ENCODE data around the gene TRAF3IP3. TPM values are rescaled to one million over a fixed set of nuclear protein-coding genes. Genes with fewer than 3 reads are reported as not detected.

Gene TRAF3IP3
- total RNA-seq, 1 donor from 2014 or later, result not detected

GRCh38 chr1:209810783-209811182, 54.9 kb downstream of the TRAF3IP3 start:
- DNase-seq (ENCODE audit: extremely low spot score, unreplicated experiment), result no peak
- Mint-ChIP-seq H3K27ac (ENCODE audit: unreplicated experiment) (no peak overlapping the region), H3K9me3 (ENCODE audit: unreplicated experiment) (no peaks in the 10 kb centered on the region), H3K27me3 (ENCODE audit: unreplicated experiment) (peaks cover 8% of the 10 kb centered on the region), H3K4me3 (ENCODE audit: unreplicated experiment) (no peak overlapping the region), H3K36me3 (ENCODE audit: unreplicated experiment) (no peaks in the 10 kb centered on the region), H3K4me1 (ENCODE audit: unreplicated experiment) (peaks cover 10% of the 10 kb centered on the region)
- no peak for TF ChIP-seq CTCF (IDR thresholded peaks at IDR 0.05)

GRCh38 chr1:209813902-209814301, 58.0 kb downstream of the TRAF3IP3 start:
- no peak for TF ChIP-seq CTCF (IDR thresholded peaks at IDR 0.05)
- no peak for DNase-seq (ENCODE audit: extremely low spot score, unreplicated experiment)
- no peak overlapping the region for H3K27ac Mint-ChIP-seq (ENCODE audit: unreplicated experiment)
- no peaks in the 10 kb centered on the region for H3K4me1 Mint-ChIP-seq (ENCODE audit: unreplicated experiment)
- H3K9me3 Mint-ChIP-seq (ENCODE audit: unreplicated experiment), result no peaks in the 10 kb centered on the region
- no peaks in the 10 kb centered on the region for H3K36me3 Mint-ChIP-seq (ENCODE audit: unreplicated experiment)
- H3K4me3 Mint-ChIP-seq (ENCODE audit: unreplicated experiment), result no peak overlapping the region
- H3K27me3 Mint-ChIP-seq (ENCODE audit: unreplicated experiment), result peaks cover 27% of the 10 kb centered on the region

GRCh38 chr1:209815490-209815889, 59.6 kb downstream of the TRAF3IP3 start:
- Mint-ChIP-seq H3K36me3 (ENCODE audit: unreplicated experiment) (no peaks in the 10 kb centered on the region), H3K27me3 (ENCODE audit: unreplicated experiment) (peaks cover 33% of the 10 kb centered on the region), H3K27ac (ENCODE audit: unreplicated experiment) (no peak overlapping the region), H3K9me3 (ENCODE audit: unreplicated experiment) (no peaks in the 10 kb centered on the region), H3K4me3 (ENCODE audit: unreplicated experiment) (no peak overlapping the region), H3K4me1 (ENCODE audit: unreplicated experiment) (no peaks in the 10 kb centered on the region)
- DNase-seq (ENCODE audit: extremely low spot score, unreplicated experiment), result no peak
- TF ChIP-seq CTCF (IDR thresholded peaks at IDR 0.05), result no peak

- no peak for TF ChIP-seq CTCF (IDR thresholded peaks at IDR 0.05)
- Mint-ChIP-seq H3K4me3 (ENCODE audit: unreplicated experiment) (no peak overlapping the region), H3K27ac (ENCODE audit: unreplicated experiment) (no peak overlapping the region), H3K9me3 (ENCODE audit: unreplicated experiment) (no peaks in the 10 kb centered on the region), H3K27me3 (ENCODE audit: unreplicated experiment) (peaks cover 37% of the 10 kb centered on the region), H3K36me3 (ENCODE audit: unreplicated experiment) (no peaks in the 10 kb centered on the region), H3K4me1 (ENCODE audit: unreplicated experiment) (no peaks in the 10 kb centered on the region)
- DNase-seq (ENCODE audit: extremely low spot score, unreplicated experiment), result no peak
Observed at GRCh38 chr1:209815931-209816341, 60.1 kb downstream of the TRAF3IP3 start.

- H3K4me1 Mint-ChIP-seq (ENCODE audit: unreplicated experiment), result no peaks in the 10 kb centered on the region
- H3K27ac Mint-ChIP-seq (ENCODE audit: unreplicated experiment), result no peak overlapping the region
- H3K36me3 Mint-ChIP-seq (ENCODE audit: unreplicated experiment), result no peaks in the 10 kb centered on the region
- TF ChIP-seq CTCF (IDR thresholded peaks at IDR 0.05), result no peak
- no peak for DNase-seq (ENCODE audit: extremely low spot score, unreplicated experiment)
- peaks cover 42% of the 10 kb centered on the region for H3K27me3 Mint-ChIP-seq (ENCODE audit: unreplicated experiment)
- no peak overlapping the region for H3K4me3 Mint-ChIP-seq (ENCODE audit: unreplicated experiment)
- no peaks in the 10 kb centered on the region for H3K9me3 Mint-ChIP-seq (ENCODE audit: unreplicated experiment)
Observed at GRCh38 chr1:209816923-209817322, 61.1 kb downstream of the TRAF3IP3 start.
